ENCODE results near the gene MCF2L. TPM values are rescaled to one million over a fixed set of nuclear protein-coding genes. Genes with fewer than 3 reads are reported as not detected.

MCF2L gene
- polyA plus RNA-seq, 1 donor (not counting 4 experiments of a cell fraction or from before 2014, with no cell fraction given), result 0.14 TPM

DNA sequence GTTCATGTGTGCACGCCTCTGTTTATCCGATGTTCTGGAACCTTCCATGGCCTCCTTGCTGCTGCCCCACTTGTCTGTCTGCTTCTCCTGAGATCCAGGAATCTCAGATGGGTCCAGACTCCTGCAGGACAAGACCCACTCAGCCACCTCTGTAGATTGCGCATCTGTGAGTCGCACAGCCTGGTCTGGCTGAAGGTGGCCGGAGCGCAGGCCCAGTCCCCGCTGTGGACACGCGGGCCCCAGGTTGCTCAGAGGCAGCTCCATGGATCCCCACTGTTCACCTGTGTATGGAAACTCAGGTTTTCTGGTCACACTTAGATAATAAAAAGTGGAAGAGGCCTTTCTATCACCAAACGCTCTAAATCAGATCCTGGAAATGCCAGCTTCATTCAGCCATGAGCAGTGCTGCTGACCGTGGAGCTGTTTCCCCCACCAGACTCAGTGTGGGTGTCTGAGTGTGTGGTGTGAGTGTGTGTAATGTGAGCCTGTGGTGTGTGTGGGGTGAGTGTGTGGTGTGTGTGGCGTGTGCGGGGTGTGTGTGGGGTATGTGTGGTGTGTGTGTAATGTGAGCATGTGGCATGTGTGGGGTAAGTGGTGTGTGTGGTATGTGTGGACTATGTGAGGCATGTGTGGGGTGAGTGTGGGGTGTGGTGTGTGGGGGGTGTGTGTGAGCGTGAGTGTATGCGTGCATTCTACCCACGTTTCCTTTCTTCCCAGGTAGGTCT is 59.5 kb downstream of the MCF2L start:
- FAIRE-seq, result no peak
- H2AFZ ChIP-seq (ENCODE audit: control insufficient read depth, low read length), result no peak overlapping the region

DNA sequence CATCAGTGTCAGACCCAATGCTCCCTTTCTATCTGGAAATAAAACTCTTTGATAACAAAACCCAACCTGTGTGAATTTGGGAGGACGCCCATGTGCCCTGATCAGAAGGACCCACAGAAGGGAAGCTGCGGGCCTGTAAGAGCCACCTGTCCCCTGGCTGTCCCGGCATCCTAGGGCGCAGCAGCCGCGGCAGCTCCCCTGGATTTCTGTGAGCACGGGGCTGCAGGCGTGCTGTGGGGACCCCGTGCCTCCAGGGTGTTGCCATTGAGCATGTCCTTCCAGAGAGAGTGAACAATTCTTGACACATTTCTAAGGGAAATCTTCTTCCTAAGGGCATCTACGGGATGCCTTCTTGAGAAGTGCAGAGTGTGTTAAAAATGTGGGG is 60.0 kb downstream of the MCF2L start:
- no peak for TF ChIP-seq EZH2 (IDR thresholded peaks at IDR 0.05; ENCODE audit: low read length)
- TF ChIP-seq, protein P1, sequence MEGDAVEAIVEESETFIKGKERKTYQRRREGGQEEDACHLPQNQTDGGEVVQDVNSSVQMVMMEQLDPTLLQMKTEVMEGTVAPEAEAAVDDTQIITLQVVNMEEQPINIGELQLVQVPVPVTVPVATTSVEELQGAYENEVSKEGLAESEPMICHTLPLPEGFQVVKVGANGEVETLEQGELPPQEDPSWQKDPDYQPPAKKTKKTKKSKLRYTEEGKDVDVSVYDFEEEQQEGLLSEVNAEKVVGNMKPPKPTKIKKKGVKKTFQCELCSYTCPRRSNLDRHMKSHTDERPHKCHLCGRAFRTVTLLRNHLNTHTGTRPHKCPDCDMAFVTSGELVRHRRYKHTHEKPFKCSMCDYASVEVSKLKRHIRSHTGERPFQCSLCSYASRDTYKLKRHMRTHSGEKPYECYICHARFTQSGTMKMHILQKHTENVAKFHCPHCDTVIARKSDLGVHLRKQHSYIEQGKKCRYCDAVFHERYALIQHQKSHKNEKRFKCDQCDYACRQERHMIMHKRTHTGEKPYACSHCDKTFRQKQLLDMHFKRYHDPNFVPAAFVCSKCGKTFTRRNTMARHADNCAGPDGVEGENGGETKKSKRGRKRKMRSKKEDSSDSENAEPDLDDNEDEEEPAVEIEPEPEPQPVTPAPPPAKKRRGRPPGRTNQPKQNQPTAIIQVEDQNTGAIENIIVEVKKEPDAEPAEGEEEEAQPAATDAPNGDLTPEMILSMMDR (optimal IDR thresholded peaks at IDR 0.05 in 1 of 3, IDR thresholded peaks at IDR 0.05 in 1 of 3, conservative IDR thresholded peaks at IDR 0.05 in 1 of 3; ENCODE audit: extremely low read depth in 1 of 3, insufficient read depth in 2 of 3, low read length in 3 of 3), result no peak
- dilution Hi-C loops (cut with MboI; ENCODE audit: extremely low pct_ligation_motif_present, low sequenced_read_pairs), result no loop called here
- Histone ChIP-seq H4K20me1 (ENCODE audit: control insufficient read depth, extremely low read depth, insufficient read depth, low read length) (no peaks in the 10 kb centered on the region), H3K4me1 (ENCODE audit: control insufficient read depth, extremely low read depth, insufficient read depth, low read length) (peaks cover 2% of the 10 kb centered on the region), H3K9me3 (ENCODE audit: control insufficient read depth, low read depth, low read length) (no peaks in the 10 kb centered on the region), H3K27ac (ENCODE audit: control insufficient read depth, insufficient read depth, low read length) (no peak overlapping the region), H3K4me3 (ENCODE audit: control insufficient read depth in 2 of 3, extremely low read depth in 1 of 3, insufficient read depth in 2 of 3, low read depth in 1 of 3, low read length in 3 of 3) (no peak overlapping the region), H3K9me1 (ENCODE audit: control insufficient read depth, extremely low read depth, insufficient read depth, low read length) (no peaks in the 10 kb centered on the region), H3K4me2 (ENCODE audit: control insufficient read depth, extremely low read depth, insufficient read depth, low read depth, low read length) (no peak overlapping the region), H2AFZ (ENCODE audit: control insufficient read depth, low read length) (no peak overlapping the region), H3K36me3 (ENCODE audit: control insufficient read depth in 2 of 2, extremely low read depth in 1 of 2, insufficient read depth in 2 of 2, low read length in 2 of 2) (no peaks in the 10 kb centered on the region), H3K79me2 (ENCODE audit: control insufficient read depth, insufficient read depth, low read length) (no peaks in the 10 kb centered on the region), H3K9ac (ENCODE audit: control insufficient read depth, extremely low read depth, insufficient read depth, low read length) (no peak overlapping the region), H3K27me3 (ENCODE audit: control insufficient read depth, extremely low read depth, insufficient read depth, low read length) (peaks cover 8% of the 10 kb centered on the region)
- FAIRE-seq (no peak), DNase-seq (ENCODE audit: low read depth, low spot score) (no peak)

More for the DNA sequence above, 59.5 kb downstream of the MCF2L start:
- H3K27me3 ChIP-seq (ENCODE audit: control insufficient read depth, extremely low read depth, insufficient read depth, low read length), result peaks cover 8% of the 10 kb centered on the region
- TF ChIP-seq EZH2 (IDR thresholded peaks at IDR 0.05; ENCODE audit: low read length), result no peak
- TF ChIP-seq, protein P1 (optimal IDR thresholded peaks at IDR 0.05 in 1 of 3, IDR thresholded peaks at IDR 0.05 in 1 of 3, conservative IDR thresholded peaks at IDR 0.05 in 1 of 3; ENCODE audit: extremely low read depth in 1 of 3, insufficient read depth in 2 of 3, low read length in 3 of 3), result no peak
- H4K20me1 ChIP-seq (ENCODE audit: control insufficient read depth, extremely low read depth, insufficient read depth, low read length), result no peaks in the 10 kb centered on the region
- H3K4me2 ChIP-seq (ENCODE audit: control insufficient read depth, extremely low read depth, insufficient read depth, low read depth, low read length), result no peak overlapping the region
- no peaks in the 10 kb centered on the region for H3K79me2 ChIP-seq (ENCODE audit: control insufficient read depth, insufficient read depth, low read length)
- dilution Hi-C loops (cut with MboI; ENCODE audit: extremely low pct_ligation_motif_present, low sequenced_read_pairs), result no loop called here
- peaks cover 2% of the 10 kb centered on the region for H3K4me1 ChIP-seq (ENCODE audit: control insufficient read depth, extremely low read depth, insufficient read depth, low read length)
- H3K27ac ChIP-seq (ENCODE audit: control insufficient read depth, insufficient read depth, low read length), result no peak overlapping the region
- DNase-seq (ENCODE audit: low read depth, low spot score), result no peak
- no peak overlapping the region for H3K4me3 ChIP-seq (ENCODE audit: control insufficient read depth in 2 of 3, extremely low read depth in 1 of 3, insufficient read depth in 2 of 3, low read depth in 1 of 3, low read length in 3 of 3)
- no peak overlapping the region for H3K9ac ChIP-seq (ENCODE audit: control insufficient read depth, extremely low read depth, insufficient read depth, low read length)
- no peaks in the 10 kb centered on the region for H3K9me3 ChIP-seq (ENCODE audit: control insufficient read depth, low read depth, low read length)
- H3K36me3 ChIP-seq (ENCODE audit: control insufficient read depth in 2 of 2, extremely low read depth in 1 of 2, insufficient read depth in 2 of 2, low read length in 2 of 2), result no peaks in the 10 kb centered on the region
- H3K9me1 ChIP-seq (ENCODE audit: control insufficient read depth, extremely low read depth, insufficient read depth, low read length), result no peaks in the 10 kb centered on the region

All from keratinocyte (primary cell).